Neutrophil (primary cell): ENCODE measurements around the gene RAD51B.

ENCODE experiments used
- H3K27ac ChIP-seq: fragments of 200-600 bp; sonication (generic); 2 replicates; pipeline ENCODE4 v1.5.1; 2016; ENCODE audit warnings: mild to moderate bottlenecking, moderate library complexity
- H3K27me3 ChIP-seq: fragments of 200-600 bp; sonication (generic); 2 replicates; pipeline ENCODE4 v1.6.0; 2016; ENCODE audit warnings: mild to moderate bottlenecking
- H3K36me3 ChIP-seq: fragments of 200-600 bp; sonication (generic); 2 replicates; pipeline ENCODE4 v1.5.1; 2017
- H3K4me1 ChIP-seq, 2 experiments: fragments of 200-600 bp in 1 of 2; sonication (generic) in 1 of 2; 1 replicate in 1 of 2; 2 replicates in 1 of 2; pipeline versions ENCODE4 v1.5.1 to v1.6.1; 2013 to 2016; ENCODE audit warnings: low read depth in 1 of 2, low read length in 1 of 2, mild to moderate bottlenecking in 1 of 2, moderate library complexity in 1 of 2; ENCODE audit not compliant: control insufficient read depth in 1 of 2, insufficient read depth in 1 of 2
- H3K4me3 ChIP-seq, 2 experiments: fragments of 200-600 bp in 1 of 2; sonication (generic) in 1 of 2; 1 replicate in 1 of 2; 2 replicates in 1 of 2; pipeline ENCODE4 v1.5.1; 2013 to 2016; ENCODE audit warnings: low read depth in 1 of 2, low read length in 1 of 2, mild to moderate bottlenecking in 1 of 2, moderate library complexity in 1 of 2
- H3K9me3 ChIP-seq: fragments of 200-600 bp; sonication (generic); 2 replicates; pipeline ENCODE4 v1.5.1; 2016
- TF ChIP-seq, protein P1 (sequence below): fragments of 200-600 bp; sonication (generic); IDR thresholded peaks from 2 replicates; pipeline ENCODE4 v1.5.1; 2016; ENCODE audit warnings: antibody characterized with exemption

RAD51B gene

DNA sequence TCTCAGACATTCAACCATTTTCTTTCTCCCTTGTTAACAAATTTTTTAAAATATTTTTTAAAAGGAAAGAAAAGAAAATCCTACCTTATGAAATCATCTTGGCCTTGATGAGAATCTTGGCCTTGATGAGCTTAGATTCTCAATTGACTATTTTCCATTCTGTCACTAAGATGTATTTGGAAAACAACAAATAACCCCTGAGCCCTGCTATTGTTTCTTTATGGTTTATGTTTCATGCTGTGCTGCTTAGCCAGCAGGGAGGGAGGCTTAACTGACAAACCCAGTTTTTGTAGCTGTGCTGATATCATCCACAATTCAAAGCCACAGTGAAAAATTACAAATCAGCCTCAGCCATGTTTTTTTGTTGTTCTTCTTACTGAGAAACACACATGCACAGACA lies 404.1 kb downstream of the RAD51B start:
- TF ChIP-seq, protein P1, sequence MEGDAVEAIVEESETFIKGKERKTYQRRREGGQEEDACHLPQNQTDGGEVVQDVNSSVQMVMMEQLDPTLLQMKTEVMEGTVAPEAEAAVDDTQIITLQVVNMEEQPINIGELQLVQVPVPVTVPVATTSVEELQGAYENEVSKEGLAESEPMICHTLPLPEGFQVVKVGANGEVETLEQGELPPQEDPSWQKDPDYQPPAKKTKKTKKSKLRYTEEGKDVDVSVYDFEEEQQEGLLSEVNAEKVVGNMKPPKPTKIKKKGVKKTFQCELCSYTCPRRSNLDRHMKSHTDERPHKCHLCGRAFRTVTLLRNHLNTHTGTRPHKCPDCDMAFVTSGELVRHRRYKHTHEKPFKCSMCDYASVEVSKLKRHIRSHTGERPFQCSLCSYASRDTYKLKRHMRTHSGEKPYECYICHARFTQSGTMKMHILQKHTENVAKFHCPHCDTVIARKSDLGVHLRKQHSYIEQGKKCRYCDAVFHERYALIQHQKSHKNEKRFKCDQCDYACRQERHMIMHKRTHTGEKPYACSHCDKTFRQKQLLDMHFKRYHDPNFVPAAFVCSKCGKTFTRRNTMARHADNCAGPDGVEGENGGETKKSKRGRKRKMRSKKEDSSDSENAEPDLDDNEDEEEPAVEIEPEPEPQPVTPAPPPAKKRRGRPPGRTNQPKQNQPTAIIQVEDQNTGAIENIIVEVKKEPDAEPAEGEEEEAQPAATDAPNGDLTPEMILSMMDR = no peak
- Histone ChIP-seq H3K4me3 (no peak overlapping the region), H3K4me1 (no peaks in the 10 kb centered on the region), H3K9me3 (no peaks in the 10 kb centered on the region), H3K36me3 (no peaks in the 10 kb centered on the region), H3K27ac (no peak overlapping the region), H3K27me3 (no peaks in the 10 kb centered on the region)

DNA sequence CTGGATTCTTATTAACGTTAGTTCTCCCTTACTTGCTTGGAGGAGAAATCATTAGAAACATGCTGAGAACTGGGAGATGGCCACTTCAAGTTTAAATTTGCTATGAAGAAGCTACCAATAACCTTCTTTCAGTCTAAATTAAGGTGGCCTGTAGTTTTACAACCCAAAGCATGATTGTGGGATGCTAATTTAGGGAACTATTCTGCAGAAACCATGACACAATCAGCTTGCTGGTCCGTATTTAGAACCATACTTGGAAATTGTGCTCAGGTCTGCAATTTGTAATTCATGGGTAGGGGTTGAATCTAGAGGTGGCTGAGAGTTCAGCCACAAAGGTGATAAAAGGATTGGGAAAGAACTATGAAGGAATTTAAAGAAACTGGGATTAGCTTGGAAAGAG lies 405.7 kb downstream of the RAD51B start:
- H3K27me3 ChIP-seq = no peaks in the 10 kb centered on the region
- H3K27ac ChIP-seq = no peak overlapping the region
- H3K36me3 ChIP-seq = no peaks in the 10 kb centered on the region
- no peaks in the 10 kb centered on the region for H3K4me1 ChIP-seq
- no peaks in the 10 kb centered on the region for H3K9me3 ChIP-seq
- no peak overlapping the region for H3K4me3 ChIP-seq
- TF ChIP-seq, protein P1 = no peak

DNA sequence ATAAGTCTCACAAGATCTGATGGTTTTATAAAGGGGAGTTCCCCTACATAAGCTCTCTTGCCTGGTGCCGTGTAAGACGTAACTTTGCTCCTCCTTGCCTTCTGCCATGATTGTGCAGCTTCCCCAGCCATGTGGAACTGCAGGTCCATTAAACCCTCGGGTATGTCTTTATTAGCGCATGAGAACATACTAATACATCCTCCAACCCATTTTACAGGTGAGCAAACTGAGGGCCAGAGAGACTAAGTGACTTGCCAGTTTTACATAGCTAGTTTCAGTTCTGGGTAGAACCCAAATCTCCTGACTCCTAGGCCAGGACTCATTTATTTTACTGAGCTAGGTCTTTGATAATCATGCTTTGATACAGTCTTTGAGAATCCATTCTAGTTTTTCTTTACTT lies 406.9 kb downstream of the RAD51B start:
- H3K27me3 ChIP-seq = no peaks in the 10 kb centered on the region

DNA sequence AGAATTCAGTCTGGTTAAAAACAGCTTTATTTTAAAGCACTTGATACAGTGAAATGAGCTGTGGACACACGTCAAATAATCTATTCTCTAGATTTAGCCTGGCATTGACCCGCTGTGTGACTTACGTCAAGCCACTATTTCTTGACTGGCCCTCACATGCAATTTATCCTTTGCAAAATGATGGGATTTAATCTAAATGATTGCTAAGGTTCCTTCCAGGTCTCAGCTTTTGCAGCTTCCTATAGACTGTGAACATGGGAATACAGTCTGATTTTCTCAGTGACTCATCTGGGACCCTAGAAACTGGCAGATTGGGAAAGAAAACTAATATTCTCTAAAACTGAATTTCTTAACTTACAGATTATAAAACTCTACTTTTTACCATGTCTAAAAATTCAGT lies 409.1 kb downstream of the RAD51B start:
- H3K36me3 ChIP-seq = no peaks in the 10 kb centered on the region
- H3K9me3 ChIP-seq = no peaks in the 10 kb centered on the region
- H3K4me3 ChIP-seq = no peak overlapping the region
- H3K4me1 ChIP-seq = no peaks in the 10 kb centered on the region
- TF ChIP-seq, protein P1 = no peak
- no peaks in the 10 kb centered on the region for H3K27me3 ChIP-seq
- H3K27ac ChIP-seq = no peak overlapping the region

More for the DNA sequence above, 406.9 kb downstream of the RAD51B start:
- Histone ChIP-seq H3K4me3 (no peak overlapping the region), H3K27ac (no peak overlapping the region), H3K36me3 (no peaks in the 10 kb centered on the region), H3K9me3 (no peaks in the 10 kb centered on the region), H3K4me1 (no peaks in the 10 kb centered on the region)
- TF ChIP-seq, protein P1 = no peak

DNA sequence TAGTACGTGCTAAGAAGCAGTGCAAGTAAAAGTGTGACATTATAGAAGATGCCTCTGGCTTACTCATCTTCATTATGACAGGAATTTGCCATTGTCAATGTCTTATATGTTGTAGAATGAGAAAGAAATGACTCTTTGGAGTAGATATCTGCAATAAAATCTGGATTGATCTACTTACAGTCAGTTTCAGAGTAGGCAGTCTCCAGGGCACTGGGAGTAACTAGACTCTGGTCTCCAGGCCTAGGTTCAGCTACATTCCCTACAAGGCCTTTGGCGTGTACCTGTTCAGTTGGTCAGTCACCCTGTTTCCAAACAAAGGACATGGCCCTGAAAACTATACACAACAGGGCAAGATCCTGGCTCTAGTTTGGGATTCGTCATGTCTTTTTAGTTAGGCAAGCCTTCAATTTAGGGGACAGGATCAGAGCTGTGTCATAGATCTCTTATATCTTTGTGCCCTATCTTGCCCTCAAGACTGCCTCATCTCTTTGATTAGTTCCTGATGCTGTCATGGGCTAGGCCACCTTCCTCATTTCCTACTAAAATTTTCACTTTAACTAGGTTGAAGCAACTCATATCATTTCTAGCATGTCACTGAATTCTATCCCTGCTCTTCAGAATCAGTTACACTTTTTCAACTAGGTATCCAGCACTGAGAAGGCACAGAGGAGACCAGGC lies 410.0 kb downstream of the RAD51B start:
- no peak overlapping the region for H3K27ac ChIP-seq
- H3K9me3 ChIP-seq = no peaks in the 10 kb centered on the region
- no peaks in the 10 kb centered on the region for H3K4me1 ChIP-seq
- no peak overlapping the region for H3K4me3 ChIP-seq
- TF ChIP-seq, protein P1 = no peak
- H3K27me3 ChIP-seq = no peaks in the 10 kb centered on the region
- H3K36me3 ChIP-seq = no peaks in the 10 kb centered on the region
